Measurements from ENCODE around the gene HSF2BP.

DNA sequence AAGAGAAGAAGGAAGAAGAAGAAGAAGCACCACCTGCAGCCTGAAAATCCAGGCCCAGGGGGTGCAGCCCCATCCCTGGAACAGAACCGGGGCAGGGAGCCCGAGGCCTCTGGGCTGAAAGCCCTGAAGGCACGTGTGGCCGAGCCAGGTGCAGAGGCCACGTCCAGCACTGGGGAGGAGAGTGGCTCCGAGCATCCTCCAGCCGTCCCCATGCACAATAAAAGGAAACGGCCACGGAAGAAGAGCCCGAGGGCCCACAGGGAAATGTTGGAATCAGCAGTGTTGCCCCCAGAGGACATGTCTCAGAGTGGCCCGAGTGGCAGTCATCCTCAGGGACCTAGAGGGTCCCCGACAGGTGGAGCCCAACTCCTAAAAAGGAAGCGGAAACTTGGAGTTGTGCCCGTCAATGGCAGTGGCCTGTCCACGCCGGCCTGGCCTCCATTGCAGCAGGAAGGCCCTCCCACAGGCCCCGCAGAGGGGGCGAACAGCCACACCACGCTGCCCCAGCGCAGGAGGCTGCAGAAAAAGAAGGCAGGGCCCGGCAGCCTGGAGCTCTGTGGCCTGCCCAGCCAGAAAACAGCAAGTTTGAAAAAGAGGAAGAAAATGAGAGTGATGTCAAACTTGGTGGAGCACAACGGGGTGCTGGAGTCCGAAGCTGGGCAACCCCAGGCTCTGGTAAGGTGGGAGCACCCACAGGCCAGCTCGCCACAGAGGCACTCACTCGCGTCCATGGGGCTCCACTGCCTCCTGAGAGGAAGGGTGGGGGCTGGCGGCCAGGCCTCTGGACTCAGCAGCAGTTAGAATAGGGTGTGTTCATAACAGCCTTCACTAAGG, 28.5 kb upstream of the HSF2BP start:
- no peak for TF ChIP-seq POLR2AphosphoS5 (IDR thresholded peaks at IDR 0.05)
- TF ChIP-seq, protein P1, sequence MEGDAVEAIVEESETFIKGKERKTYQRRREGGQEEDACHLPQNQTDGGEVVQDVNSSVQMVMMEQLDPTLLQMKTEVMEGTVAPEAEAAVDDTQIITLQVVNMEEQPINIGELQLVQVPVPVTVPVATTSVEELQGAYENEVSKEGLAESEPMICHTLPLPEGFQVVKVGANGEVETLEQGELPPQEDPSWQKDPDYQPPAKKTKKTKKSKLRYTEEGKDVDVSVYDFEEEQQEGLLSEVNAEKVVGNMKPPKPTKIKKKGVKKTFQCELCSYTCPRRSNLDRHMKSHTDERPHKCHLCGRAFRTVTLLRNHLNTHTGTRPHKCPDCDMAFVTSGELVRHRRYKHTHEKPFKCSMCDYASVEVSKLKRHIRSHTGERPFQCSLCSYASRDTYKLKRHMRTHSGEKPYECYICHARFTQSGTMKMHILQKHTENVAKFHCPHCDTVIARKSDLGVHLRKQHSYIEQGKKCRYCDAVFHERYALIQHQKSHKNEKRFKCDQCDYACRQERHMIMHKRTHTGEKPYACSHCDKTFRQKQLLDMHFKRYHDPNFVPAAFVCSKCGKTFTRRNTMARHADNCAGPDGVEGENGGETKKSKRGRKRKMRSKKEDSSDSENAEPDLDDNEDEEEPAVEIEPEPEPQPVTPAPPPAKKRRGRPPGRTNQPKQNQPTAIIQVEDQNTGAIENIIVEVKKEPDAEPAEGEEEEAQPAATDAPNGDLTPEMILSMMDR (IDR thresholded peaks at IDR 0.05) = no peak
- TF ChIP-seq POLR2A (IDR thresholded peaks at IDR 0.05) = no peak
- no peak for TF ChIP-seq EP300 (IDR thresholded peaks at IDR 0.05)

All from upper lobe of left lung (tissue), 4 donors.